Measurements from ENCODE around the gene ZC3H10. TPM values are rescaled to one million over a fixed set of nuclear protein-coding genes. Genes with fewer than 3 reads are reported as not detected.
A peak's percentile ranks its signal among the peaks of the same experiment; 100 is the strongest.
"Not testable (repeated sequence)": the region's sequence is repeated elsewhere in the genome, so short reads cannot be mapped to it uniquely, and the experiment has no call there.

The ZC3H10 gene
- total RNA-seq, 1 experiment from 2014 or later = 8.2 TPM

DNA sequence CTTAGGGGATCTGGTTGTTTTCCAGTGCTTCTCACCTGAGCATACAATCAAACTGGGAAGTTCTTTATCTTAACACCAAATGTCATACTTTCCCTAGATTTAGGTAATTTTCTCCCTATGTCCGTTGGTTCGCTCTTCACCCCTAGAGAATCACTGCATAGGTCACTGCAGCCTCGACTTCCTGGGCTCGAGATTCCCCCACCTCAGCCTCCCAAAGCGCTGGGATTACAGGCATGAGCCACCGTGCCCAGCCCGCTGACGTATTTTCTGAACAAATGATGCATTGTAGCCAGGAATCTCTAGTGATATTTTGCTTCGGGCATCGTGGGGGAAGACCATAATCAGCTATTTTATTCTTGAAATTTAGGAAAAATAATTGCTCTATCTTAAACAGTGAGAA lies 2.7 kb upstream of the ZC3H10 start:
- H3K36me3 Mint-ChIP-seq (ENCODE audit: insufficient read depth, unreplicated experiment) = peaks cover 83% of the 10 kb centered on the region
- intact Hi-C loops (cut with micrococcal nuclease; ENCODE audit: unreplicated experiment) = loop anchor here (5.0 kb wide), 2 partner anchors 42 to 68 kb away; partner anchors contain the start of gene MYL6
- H3K27ac Mint-ChIP-seq (ENCODE audit: unreplicated experiment) = peak overlapping the region; percentile 100
- peaks cover 17% of the 10 kb centered on the region for H3K4me1 Mint-ChIP-seq (ENCODE audit: low read depth, unreplicated experiment)
- H3K9me3 Mint-ChIP-seq (ENCODE audit: low read depth, unreplicated experiment) = no peaks in the 10 kb centered on the region
- DNase-seq = peak; percentile 45
- no peaks in the 10 kb centered on the region for H3K27me3 Mint-ChIP-seq (ENCODE audit: unreplicated experiment)
- CTCF ChIA-PET = interaction anchor here (0.6 to 1.5 kb wide), 3 partner anchors 10 to 73 kb away, joined by 3 to 9 read pairs (median 4); partner anchors contain the start of gene PA2G4
- peak overlapping the region; percentile 97 for H3K4me3 Mint-ChIP-seq (ENCODE audit: low read depth, unreplicated experiment)
- TF ChIP-seq, protein P1, sequence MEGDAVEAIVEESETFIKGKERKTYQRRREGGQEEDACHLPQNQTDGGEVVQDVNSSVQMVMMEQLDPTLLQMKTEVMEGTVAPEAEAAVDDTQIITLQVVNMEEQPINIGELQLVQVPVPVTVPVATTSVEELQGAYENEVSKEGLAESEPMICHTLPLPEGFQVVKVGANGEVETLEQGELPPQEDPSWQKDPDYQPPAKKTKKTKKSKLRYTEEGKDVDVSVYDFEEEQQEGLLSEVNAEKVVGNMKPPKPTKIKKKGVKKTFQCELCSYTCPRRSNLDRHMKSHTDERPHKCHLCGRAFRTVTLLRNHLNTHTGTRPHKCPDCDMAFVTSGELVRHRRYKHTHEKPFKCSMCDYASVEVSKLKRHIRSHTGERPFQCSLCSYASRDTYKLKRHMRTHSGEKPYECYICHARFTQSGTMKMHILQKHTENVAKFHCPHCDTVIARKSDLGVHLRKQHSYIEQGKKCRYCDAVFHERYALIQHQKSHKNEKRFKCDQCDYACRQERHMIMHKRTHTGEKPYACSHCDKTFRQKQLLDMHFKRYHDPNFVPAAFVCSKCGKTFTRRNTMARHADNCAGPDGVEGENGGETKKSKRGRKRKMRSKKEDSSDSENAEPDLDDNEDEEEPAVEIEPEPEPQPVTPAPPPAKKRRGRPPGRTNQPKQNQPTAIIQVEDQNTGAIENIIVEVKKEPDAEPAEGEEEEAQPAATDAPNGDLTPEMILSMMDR (IDR thresholded peaks at IDR 0.05; ENCODE audit: unreplicated experiment) = no peak
- BruUV-seq (replicated peaks) = no TSS peak

- Mint-ChIP-seq H3K4me1 (ENCODE audit: low read depth, unreplicated experiment) (peaks cover 17% of the 10 kb centered on the region), H3K9me3 (ENCODE audit: low read depth, unreplicated experiment) (no peaks in the 10 kb centered on the region), H3K27ac (ENCODE audit: unreplicated experiment) (peak within 1 kb of the TSS; percentile 100), H3K27me3 (ENCODE audit: unreplicated experiment) (no peaks in the 10 kb centered on the region), H3K4me3 (ENCODE audit: low read depth, unreplicated experiment) (peak within 1 kb of the TSS; percentile 97), H3K36me3 (ENCODE audit: insufficient read depth, unreplicated experiment) (peaks cover 72% of the 10 kb centered on the region)
- TF ChIP-seq, protein P1 (IDR thresholded peaks at IDR 0.05; ENCODE audit: unreplicated experiment) = no peak
- no TSS peak for BruUV-seq (replicated peaks)
- CTCF ChIA-PET = interaction anchor here (0.6 to 1.5 kb wide), 3 partner anchors 12 to 72 kb away, joined by 4 to 9 read pairs (median 4); partner anchors contain the start of gene PA2G4
- intact Hi-C loops (cut with micrococcal nuclease; ENCODE audit: unreplicated experiment) = loop anchor here (5.0 kb wide), 2 partner anchors 41 to 69 kb away; partner anchors contain the start of gene MYL6
- DNase-seq = peak; percentile 96
Measured at GRCh38 chr12:56116267-56117081, 1.6 kb upstream of the ZC3H10 start, which contains the start of gene RPL41. Gene RPL41, plus strand, starts transcription at chr12:56116633.

GRCh38 chr12:56117082-56117706 lies 872 bp upstream of the ZC3H10 start:
- CTCF ChIA-PET = interaction anchor here (1.4 to 3.3 kb wide), 3 partner anchors 9 to 72 kb away, joined by 4 to 53 read pairs (median 16); partner anchors contain the start of genes ESYT1 and SMARCC2
- intact Hi-C loops (cut with micrococcal nuclease; ENCODE audit: unreplicated experiment) = loop anchor here (5.0 kb wide), 2 partner anchors 40 to 70 kb away; partner anchors contain the start of gene MYL6
- peaks cover 67% of the 10 kb centered on the region for H3K36me3 Mint-ChIP-seq (ENCODE audit: insufficient read depth, unreplicated experiment)

DNA sequence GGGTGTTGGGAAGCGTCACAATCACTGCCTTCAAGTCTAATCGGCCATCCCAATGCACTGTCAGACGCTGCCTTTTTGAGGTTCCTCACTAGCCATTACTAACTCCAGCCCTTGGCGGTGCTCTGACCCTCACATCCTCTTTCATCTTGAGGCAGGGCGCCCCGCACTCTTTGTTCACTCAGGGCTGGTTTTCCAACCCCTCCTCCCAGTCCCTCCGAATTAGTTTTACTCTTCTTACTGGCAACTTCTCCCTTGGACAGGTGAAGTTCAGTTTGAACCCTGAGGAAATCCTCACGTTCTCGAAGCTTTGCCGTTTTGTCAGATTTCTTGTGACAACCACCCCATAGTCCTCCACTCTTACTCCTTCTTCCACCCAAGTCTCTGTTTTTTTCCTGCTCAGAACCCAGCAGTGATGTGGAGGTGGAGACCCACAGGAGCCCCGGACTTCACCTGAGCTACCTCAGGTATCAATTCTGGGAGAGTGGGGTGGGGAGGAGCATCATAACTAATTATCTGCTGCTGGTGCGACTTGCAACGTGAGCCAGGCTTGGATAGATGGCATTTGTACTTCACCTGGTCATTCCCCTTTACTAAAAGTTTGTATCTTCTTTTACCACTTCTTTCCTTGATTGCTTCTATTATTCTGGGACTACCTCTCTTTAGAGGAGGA lies 757 bp downstream of the ZC3H10 start:
- CTCF ChIA-PET = interaction anchor here (0.6 to 3.3 kb wide), 16 partner anchors 8 to 395 kb away, joined by 3 to 53 read pairs (median 4); partner anchors contain the start of genes ESYT1, MYL6, PA2G4 and RAB5B
- peak overlapping the region; percentile 100 for H3K27ac Mint-ChIP-seq (ENCODE audit: unreplicated experiment)
- DNase-seq = no peak
- H3K27me3 Mint-ChIP-seq (ENCODE audit: unreplicated experiment) = no peaks in the 10 kb centered on the region
- H3K4me1 Mint-ChIP-seq (ENCODE audit: low read depth, unreplicated experiment) = peaks cover 17% of the 10 kb centered on the region
- H3K9me3 Mint-ChIP-seq (ENCODE audit: low read depth, unreplicated experiment) = no peaks in the 10 kb centered on the region
- peaks cover 57% of the 10 kb centered on the region for H3K36me3 Mint-ChIP-seq (ENCODE audit: insufficient read depth, unreplicated experiment)
- TF ChIP-seq, protein P1 (IDR thresholded peaks at IDR 0.05; ENCODE audit: unreplicated experiment) = no peak
- peak overlapping the region; percentile 97 for H3K4me3 Mint-ChIP-seq (ENCODE audit: low read depth, unreplicated experiment)
- BruUV-seq (replicated peaks) = no TSS peak
- intact Hi-C loops (cut with micrococcal nuclease; ENCODE audit: unreplicated experiment) = loop anchor here (1.0 to 5.0 kb wide), 6 partner anchors 38 to 182 kb away; partner anchors contain the start of genes CS, MYL6, NABP2 and SMARCC2

More at GRCh38 chr12:56117082-56117706, 872 bp upstream of the ZC3H10 start:
- Mint-ChIP-seq H3K27ac (ENCODE audit: unreplicated experiment) (peak overlapping the region; percentile 100), H3K4me3 (ENCODE audit: low read depth, unreplicated experiment) (peak overlapping the region; percentile 97), H3K4me1 (ENCODE audit: low read depth, unreplicated experiment) (peaks cover 17% of the 10 kb centered on the region)
- H3K9me3 Mint-ChIP-seq (ENCODE audit: low read depth, unreplicated experiment); H3K27me3 Mint-ChIP-seq (ENCODE audit: unreplicated experiment); DNase-seq: not testable (repeated sequence)
- BruUV-seq (replicated peaks) = TSS peak; percentile 97
